Activated CD8-positive, alpha-beta memory T cell treated with anti-CD3 and anti-CD28 coated beads for 4 hours (primary cell): ENCODE results near the gene ZNF79.

Experiments
- DNase-seq, 2 donors: peaks; one replicate each; pipeline ENCODE4 v3.0.0-alpha.2; 2020; ENCODE audit warnings: low read depth in 2 of 2

The ZNF79 gene

DNA sequence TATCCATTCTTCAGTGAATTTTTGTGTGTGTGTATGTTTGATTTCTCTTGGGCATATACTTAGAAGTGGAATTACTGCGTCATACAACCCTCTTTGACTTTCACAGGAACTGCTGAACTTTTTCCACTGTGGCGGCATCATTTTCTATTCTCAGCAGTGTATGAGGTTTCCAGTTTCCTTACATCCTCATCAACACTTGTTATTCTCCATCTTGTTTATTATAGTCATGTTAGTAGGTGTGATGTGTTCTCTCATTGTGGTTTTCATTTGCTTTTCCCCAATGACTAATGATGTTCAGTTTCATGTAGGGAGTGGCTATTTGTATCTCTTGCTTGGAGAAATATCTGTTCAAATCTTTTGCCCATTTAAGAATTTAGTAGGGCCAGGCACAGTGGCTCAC is 2.6 kb downstream of the ZNF79 start:
- no peak for DNase-seq

GRCh38 chr9:127428348-127428747 is 4.2 kb downstream of the ZNF79 start:
- no peak for DNase-seq

GRCh38 chr9:127430415-127430814 is 6.2 kb downstream of the ZNF79 start:
- DNase-seq, result no peak

DNA sequence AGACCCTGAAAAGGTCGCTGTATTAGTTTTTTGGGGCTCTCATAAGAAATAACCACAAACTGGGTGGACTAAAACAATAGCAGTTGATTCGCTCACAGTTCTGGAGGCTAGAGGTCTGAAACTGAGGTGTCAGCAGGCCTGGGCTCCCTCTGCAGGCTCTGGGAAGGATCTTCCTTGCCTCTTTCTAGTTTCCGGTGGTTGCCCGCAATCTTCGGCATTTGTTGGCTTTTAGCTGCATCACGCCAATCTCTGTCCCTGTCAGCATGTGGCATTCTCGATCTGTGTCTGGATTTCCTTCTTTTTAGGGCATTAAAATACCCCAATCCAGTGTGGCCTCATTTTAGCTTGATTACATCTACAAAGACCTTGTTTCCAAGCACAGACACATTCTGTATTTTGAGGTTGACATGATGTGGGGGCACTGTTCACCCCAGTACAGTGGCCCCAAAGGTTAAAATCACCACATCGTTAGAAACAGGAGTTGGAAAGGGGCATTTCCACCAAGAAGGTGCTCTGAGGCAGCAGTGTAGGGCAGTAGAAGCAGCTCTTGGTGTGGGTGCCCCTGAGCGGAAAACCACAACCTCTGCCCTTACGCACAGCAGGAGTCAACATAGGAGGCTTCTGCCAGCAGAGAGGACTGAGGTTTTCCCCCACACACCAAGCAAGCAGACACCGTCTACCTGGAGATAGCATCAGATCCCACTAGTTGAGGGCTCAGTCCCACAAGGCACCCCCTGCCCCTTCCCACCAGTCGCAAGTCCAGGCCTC is 13.5 kb downstream of the ZNF79 start:
- no peak for DNase-seq

DNA sequence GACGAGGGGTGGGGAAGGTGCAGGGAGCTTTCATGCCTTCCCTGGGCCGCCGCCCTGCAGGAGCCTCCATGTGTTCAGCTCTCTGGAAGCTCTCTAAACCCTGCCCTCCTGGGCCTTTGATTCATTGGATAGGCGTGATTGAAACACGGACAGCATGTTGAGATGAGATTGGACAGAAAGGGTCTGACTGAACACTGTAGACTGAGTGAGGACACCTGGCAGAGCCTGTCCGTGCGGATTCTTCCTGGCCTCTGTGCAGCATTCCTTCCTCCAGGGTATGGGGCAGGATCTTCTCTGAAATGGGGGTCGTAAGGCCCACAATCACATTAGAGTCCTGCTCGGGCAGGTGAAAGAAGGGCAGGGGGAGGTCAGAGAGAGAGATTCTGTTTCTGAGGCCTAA is 14.2 kb downstream of the ZNF79 start:
- no peak for DNase-seq

- no peak for DNase-seq
Observed at GRCh38 chr9:127444283-127444920, 20.2 kb downstream of the ZNF79 start.

DNA sequence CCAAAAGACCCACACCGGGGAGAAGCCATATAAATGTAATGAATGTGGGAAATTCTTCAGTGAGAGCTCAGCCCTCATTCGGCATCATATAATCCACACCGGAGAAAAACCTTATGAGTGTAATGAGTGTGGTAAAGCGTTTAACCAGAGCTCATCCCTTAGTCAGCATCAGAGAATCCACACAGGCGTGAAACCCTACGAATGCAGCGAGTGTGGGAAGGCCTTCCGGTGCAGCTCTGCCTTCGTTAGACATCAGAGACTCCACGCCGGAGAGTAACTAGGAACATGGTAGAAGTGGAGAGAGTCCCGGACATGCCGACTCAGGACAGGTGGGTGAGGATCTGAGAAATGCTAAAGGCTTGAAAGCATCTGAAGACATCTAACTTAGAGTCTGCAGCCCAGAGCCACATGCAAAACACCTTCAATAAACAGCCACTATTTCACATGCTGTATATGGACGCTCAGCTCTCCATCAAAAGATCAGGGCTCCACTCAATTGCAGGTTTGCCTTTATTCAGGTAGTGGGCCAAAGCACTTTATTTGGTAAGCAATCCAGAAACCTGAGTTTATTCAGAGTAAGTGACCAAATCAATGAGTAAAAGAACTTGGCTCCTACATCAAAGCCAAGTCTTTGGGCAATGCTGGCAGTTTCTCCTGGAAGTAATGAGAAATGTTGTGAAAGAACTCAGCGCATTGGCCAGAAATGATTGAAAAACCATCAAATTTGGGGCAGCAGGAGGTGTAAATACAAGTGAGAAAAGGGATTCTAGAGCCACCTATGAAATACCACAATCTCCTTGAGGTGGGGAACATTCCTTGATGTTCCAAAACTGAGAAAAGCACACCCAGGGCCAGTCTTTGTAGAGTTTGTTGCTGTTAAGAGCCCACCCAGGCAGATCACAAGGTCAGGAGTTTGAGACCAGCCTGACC is 21.0 kb downstream of the ZNF79 start:
- no peak for DNase-seq

- no peak for DNase-seq
Observed at GRCh38 chr9:127445851-127446712, 21.9 kb downstream of the ZNF79 start.

DNA sequence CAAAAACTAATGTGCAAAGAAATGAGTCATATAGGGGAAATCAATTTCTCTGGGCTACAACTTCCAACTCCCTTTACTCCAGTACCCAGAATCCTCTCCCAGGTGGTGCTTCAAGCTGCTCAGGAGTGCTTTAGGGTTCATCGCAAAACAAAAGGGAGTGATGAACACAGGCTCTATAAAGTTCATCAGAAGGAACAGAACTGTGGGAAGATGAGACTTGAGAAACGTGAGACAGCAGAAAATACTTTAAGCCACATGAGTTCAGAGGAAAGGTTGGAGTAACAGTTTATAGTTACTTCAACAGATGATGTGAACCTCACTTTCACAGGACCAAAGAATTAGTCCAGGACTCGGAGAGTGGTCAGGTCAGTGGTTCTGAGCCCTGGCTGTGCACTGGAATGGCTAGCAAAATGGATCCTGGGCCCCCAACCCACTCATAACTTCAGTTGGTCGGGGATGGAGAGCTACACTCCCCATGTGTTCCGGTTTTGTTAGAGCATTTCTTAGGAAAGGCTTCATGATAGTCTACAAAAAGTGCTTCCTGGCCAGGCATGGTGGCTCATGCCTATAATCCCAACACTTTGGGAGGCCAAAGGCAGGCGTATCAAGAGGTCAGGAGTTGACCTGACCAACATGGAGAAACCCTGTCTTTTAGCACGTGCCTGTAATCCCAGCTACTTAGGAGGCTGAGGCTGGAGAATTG is 22.7 kb downstream of the ZNF79 start:
- no peak for DNase-seq

GRCh38 chr9:127447416-127448111 is 23.4 kb downstream of the ZNF79 start:
- DNase-seq, result no peak

DNA sequence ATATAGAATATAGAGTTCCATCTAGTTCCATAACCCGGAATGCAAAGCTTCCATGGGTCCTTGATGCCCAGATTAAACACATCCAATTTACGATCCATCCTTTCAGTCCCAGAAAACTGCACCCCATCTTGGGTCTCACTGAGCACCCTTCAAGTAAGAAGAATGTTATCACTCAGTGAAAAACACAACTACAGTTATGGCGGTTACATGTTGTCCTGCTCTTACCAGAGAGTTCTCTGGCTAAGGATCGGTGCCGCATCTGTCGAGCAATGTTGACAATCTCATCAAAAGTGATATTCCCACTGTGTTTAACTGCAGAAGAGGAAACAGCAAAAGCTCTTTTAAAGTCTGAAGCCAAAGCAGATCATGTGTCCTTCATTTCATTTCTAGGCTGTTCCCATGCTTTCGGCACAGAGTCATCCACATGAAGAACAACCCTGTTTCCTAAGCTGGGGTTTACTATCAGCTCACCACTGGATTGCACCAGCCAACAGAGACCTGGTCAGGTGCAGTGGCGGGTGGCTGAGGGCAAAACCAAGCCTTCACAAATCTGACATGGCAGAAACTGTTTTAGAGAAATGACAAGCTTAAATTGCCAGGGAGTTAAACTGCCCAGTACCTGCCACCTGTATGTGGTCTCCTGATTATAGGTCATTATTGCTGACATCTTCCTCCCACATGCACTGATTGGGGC is 24.1 kb downstream of the ZNF79 start:
- no peak for DNase-seq

DNA sequence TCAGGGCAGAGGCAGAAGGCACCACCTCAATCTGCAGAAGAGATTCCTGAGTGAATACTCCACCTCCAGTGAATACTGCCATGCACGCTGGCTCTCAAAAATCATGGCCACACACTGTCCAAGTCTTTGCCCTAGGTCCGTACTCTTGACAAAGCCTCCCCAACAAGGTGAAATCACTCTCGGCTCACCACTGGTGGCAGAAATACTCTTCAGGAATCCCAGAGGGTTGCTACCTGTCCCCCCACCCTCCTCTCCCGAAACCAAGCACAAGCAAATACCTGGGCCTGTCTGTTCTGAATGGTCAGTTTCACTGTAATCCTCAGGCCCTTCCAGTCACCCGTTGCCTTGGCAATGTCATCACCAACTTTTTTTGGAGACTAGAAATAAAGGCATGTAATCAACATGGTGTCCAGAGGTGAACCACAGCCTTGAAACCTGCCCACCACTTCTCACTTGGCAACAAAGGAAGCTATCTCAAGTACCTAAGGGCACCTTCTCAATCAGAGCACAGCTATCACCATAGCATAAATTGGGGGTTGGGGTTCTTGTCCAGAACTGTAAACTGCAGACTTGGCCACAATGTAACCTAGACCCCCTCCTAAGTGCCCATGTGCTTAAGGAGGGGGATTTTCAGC is 25.3 kb downstream of the ZNF79 start:
- no peak for DNase-seq

DNA sequence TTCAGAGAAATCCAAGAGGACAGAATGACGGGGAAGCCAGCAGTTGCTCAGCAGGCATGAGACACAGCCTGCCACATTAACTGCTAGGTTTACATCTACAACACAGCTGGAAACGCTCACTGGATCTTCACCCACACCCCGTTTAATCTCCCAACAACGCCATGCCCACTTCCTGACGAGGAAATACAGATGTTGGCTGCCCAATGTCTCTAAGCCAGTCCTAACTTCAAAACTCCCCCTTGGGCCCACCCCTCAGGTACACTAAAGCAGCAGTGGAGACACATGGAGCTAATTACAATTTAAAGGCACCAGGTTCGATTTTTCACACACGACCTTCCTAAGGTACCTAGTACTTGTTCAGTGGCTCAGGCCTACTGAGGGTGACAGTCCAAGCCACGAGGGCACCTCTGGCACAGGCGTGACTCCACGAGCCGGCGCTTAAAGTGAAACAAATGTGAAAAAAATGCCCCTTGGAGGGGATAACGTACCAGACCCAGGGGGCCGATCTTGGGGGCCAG is 26.1 kb downstream of the ZNF79 start:
- no peak for DNase-seq

- DNase-seq, result peak; percentile 95 to 97
Observed at GRCh38 chr9:127450830-127451607, 26.8 kb downstream of the ZNF79 start, which contains the start of the genes LRSAM1 and RPL12. TSS of gene LRSAM1 (plus strand) at chr9:127451510. CDS start at chr9:127454528, 3,018 bp downstream. TSS of gene RPL12 (minus strand) at chr9:127451406. CDS start at chr9:127451317, 89 bp downstream.

GRCh38 chr9:127451608-127451857 is 27.4 kb downstream of the ZNF79 start:
- DNase-seq, result no peak

DNA sequence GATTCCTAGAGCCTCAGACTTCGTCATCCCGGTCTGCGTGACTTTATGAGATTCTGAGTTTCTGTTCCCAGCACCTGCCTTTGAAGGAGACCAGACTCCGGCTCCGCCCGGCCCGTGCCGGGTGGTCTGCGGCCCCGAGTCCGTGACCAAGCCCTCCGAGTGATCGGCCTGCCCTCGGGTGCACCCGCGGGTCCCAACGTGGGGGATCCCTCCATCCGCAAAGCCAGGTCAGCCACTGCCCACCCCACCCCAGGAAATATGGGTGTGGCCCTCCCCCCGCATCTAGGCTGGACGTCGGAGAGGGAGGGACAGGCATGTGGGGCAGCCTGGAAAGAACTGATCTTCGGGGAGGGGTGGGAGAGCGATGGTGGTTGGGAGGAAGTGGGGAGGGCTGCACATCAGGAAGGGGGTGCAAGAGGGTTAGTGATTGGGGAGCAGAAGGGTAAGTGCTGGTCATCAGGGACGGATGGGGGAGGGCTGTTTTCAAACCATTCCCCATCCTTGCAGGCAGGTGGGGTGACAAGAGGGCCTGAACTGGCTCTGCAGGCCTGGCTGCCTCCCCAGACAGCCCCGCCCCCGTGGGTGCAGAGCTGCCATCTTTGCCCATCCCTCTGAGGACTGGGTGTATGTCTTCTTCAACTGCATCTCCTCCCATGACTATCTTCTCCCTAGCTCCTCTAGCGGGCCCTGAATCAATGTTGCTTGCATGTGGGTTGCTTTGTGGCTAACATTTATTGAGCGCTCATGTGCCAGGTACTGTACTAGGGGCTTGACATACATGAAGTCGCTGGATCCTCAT is 27.9 kb downstream of the ZNF79 start:
- peak in 1 of 2 donors; percentile 25 for DNase-seq

GRCh38 chr9:127452691-127453090 is 28.5 kb downstream of the ZNF79 start:
- DNase-seq, result no peak
